ENCODE data around the gene ARHGAP35. TPM values are rescaled to one million over a fixed set of nuclear protein-coding genes. Genes with fewer than 3 reads are reported as not detected.
"Not testable (repeated sequence)": the region's sequence is repeated elsewhere in the genome, so short reads cannot be mapped to it uniquely, and the experiment has no call there.

The ARHGAP35 gene
- 30.3 TPM for total RNA-seq

DNA sequence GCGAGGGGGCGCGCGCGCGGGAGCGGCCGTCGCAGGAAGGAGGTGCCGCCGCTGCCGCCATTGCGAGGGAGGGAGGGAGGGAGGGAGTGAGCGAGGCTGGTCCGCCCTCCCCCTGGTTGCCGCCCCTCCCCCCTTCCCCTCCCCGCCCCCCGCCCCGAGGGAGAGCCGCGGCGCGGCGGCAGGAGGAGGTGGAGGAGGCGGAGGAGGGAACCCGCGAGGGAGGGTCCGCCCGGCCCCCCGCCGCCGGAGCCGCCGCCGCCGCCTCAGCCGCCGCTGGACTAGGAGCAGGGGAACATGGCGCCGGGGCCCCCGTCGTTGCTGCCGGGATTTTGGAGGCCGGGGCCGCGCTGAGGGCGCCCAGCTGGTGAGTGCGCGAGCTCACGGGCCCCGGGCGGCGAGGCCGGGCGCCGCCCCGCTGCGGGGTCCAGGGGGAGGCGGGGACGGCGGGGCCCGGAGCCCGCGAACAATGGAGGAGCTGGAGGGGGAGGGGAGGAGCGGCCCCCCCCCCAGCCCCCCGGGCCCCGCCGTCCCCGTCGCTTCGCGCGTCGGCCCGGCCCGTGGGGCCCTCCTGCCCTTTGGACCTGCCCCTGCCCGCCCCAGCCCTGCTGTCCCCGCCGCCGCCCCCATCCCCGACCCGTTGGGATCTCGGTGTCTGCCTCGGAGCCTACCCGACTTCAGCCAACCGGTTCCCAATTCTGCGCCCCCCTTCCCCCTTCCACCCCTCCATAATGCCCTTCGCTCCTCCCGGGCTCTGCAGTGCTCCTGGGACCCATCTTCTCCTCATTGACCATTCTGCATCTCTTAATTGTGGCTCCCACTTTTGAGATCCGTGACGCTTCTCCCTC is at the start of gene ARHGAP35:
Gene ARHGAP35, plus strand, starts transcription at position 152 of the 845 bp plus-strand sequence. CDS start 57,679 bp downstream, outside the sequence.
- no peaks in the 10 kb centered on the region for H3K27me3 ChIP-seq (ENCODE audit: control insufficient read depth in 3 of 3, insufficient read depth in 3 of 3, low read length in 3 of 3)
- H3K4me3 ChIP-seq (ENCODE audit: low read length in 3 of 3) = peak within 1 kb of the TSS; percentile 76 to 90 (median 86)
- peak within 1 kb of the TSS; percentile 76 to 98 (median 83) for H3K9ac ChIP-seq (ENCODE audit: low read depth in 1 of 3, low read length in 3 of 3)
- peak within 1 kb of the TSS; percentile 96 for H3K27ac ChIP-seq (ENCODE audit: low read depth, low read length)
- H3K9me3 ChIP-seq (ENCODE audit: control insufficient read depth in 3 of 3, low read length in 3 of 3) = no peaks in the 10 kb centered on the region
- H3K36me3 ChIP-seq (ENCODE audit: control insufficient read depth in 3 of 3, insufficient read depth in 3 of 3, low read length in 3 of 3) = no peaks in the 10 kb centered on the region
- H3K4me1 ChIP-seq (ENCODE audit: control insufficient read depth in 3 of 3, insufficient read depth in 3 of 3, low read length in 3 of 3) = peaks cover 46 to 52% (median 49%) of the 10 kb centered on the region in 3 donors

DNA sequence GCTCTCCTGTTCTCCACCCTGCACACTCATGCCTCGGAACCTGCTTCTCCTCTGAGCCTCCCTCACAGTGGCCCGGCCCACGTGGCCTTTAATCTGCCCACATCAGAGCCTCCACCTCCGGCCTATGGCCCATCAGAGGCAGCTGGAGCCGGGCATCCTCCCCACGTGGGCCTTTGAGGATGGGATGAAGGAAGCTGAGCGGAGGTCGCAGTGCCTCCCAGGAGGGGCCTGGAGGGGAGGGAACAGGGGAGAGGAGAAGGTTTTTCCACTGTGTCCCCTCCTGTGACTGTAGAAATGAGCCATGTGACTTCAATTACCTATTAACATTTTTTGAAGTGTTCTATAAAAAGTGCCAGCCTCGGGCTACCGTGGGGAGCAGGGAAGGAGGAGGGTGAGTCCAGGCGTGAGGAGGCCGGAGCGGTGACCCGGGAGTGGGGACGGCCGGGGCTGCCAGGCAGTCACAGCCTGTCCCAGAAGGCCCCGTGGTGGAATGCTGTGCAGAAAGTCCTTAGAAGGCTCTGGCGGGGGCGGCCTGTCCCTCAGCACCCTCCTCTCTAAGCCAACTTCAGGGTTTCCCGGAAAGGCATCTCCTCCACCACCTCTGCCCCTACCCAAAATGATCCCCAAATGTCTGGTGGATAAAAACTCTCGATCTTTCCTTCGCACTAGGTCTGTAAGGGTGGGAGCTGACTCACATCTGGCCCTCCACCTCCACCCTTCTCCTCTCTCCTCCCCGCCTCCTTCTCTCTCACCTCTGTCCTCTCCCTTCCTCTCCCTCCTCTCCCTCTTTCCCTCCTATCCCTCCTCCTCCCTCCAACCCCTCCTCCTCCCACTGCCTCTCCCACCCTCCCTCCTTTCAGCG is 47.6 kb upstream of the ARHGAP35 start:
- Histone ChIP-seq H3K27me3 (ENCODE audit: control insufficient read depth in 3 of 3, insufficient read depth in 3 of 3, low read length in 3 of 3) (no peaks in the 10 kb centered on the region), H3K9ac (ENCODE audit: low read depth in 1 of 3, low read length in 3 of 3) (no peak overlapping the region), H3K27ac (ENCODE audit: low read depth, low read length) (peak overlapping the region; percentile 19), H3K9me3 (ENCODE audit: control insufficient read depth in 3 of 3, low read length in 3 of 3) (no peaks in the 10 kb centered on the region), H3K4me3 (ENCODE audit: low read length in 3 of 3) (no peak overlapping the region), H3K36me3 (ENCODE audit: control insufficient read depth in 3 of 3, insufficient read depth in 3 of 3, low read length in 3 of 3) (no peaks in the 10 kb centered on the region), H3K4me1 (ENCODE audit: control insufficient read depth in 3 of 3, insufficient read depth in 3 of 3, low read length in 3 of 3) (no peaks in the 10 kb centered on the region)

GRCh38 chr19:46813839-46814358 is 46.9 kb upstream of the ARHGAP35 start:
- Histone ChIP-seq H3K4me3 (ENCODE audit: low read length in 3 of 3) (no peak overlapping the region), H3K4me1 (ENCODE audit: control insufficient read depth in 3 of 3, insufficient read depth in 3 of 3, low read length in 3 of 3) (no peaks in the 10 kb centered on the region), H3K9me3 (ENCODE audit: control insufficient read depth in 3 of 3, low read length in 3 of 3) (no peaks in the 10 kb centered on the region), H3K36me3 (ENCODE audit: control insufficient read depth in 3 of 3, insufficient read depth in 3 of 3, low read length in 3 of 3) (no peaks in the 10 kb centered on the region), H3K27ac (ENCODE audit: low read depth, low read length) (peak overlapping the region; percentile 19), H3K9ac (ENCODE audit: low read depth in 1 of 3, low read length in 3 of 3) (no peak overlapping the region), H3K27me3 (ENCODE audit: control insufficient read depth in 3 of 3, insufficient read depth in 3 of 3, low read length in 3 of 3) (no peaks in the 10 kb centered on the region)

DNA sequence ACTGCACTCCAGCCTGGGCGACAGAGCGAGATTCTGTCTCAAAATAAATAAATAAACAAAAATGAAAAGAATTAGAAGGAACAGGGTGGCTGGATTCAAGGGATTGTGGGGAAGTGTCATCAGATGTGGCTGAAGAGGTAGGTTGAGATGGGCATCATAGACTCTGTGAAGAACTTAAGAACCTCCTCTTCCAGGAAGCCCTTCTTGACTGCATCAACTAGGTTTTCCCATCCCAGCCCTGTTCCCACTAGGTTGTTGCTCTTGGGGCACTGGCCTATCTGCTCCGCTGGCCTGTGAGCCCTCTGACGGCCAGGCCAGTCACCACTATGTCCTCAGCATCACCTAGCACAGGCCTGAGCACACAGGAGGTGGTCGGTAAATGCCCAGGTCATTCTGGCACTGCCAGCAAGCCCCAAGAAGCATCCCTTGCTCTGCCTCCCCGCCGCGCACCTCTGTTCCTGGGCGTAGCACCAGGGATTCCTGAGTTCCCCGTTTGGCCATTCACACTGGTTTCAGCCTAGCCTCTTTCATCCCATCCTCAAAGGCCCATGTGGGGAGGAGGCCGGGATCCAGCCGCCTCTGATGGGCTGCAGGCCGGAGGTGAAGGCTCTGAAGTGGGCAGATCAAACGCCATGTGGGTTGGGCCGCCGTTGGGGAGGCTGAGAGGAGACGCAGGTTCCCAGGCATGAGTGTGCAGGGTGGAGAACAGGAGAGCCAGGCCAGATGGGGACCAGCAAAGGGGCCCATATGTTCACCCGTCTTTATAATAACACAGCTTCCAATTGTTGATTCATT is 44.8 kb upstream of the ARHGAP35 start:
- H3K27ac ChIP-seq (ENCODE audit: low read depth, low read length) = no peak overlapping the region

DNA sequence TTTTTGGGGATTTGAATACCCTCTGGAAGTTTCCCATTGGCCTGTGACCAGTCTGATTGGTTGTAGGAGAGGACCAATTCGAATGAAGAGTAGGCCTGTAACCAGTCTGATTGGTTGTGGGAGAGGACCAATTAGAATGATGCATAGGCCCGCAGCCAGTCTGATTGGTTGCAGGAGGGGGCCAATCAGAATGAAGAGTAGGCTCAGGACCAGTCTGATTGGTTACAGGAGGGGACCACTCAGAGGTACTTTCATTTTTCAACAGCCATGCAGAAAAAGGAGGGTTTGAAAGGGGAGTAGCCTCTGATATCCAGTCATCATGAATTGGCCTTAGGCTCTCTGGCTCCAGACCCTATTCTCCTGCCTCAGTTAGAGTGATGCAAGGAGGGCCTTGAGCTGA is 42.0 kb upstream of the ARHGAP35 start:
- Histone ChIP-seq H3K27me3 (ENCODE audit: control insufficient read depth in 3 of 3, insufficient read depth in 3 of 3, low read length in 3 of 3) (no peaks in the 10 kb centered on the region), H3K36me3 (ENCODE audit: control insufficient read depth in 3 of 3, insufficient read depth in 3 of 3, low read length in 3 of 3) (no peaks in the 10 kb centered on the region), H3K4me1 (ENCODE audit: control insufficient read depth in 3 of 3, insufficient read depth in 3 of 3, low read length in 3 of 3) (peaks cover 0 to 5% (median 0%) of the 10 kb centered on the region in 3 donors), H3K4me3 (ENCODE audit: low read length in 3 of 3) (no peak overlapping the region), H3K9me3 (ENCODE audit: control insufficient read depth in 3 of 3, low read length in 3 of 3) (no peaks in the 10 kb centered on the region), H3K9ac (ENCODE audit: low read depth in 1 of 3, low read length in 3 of 3) (no peak overlapping the region), H3K27ac (ENCODE audit: low read depth, low read length) (no peak overlapping the region)

More for the DNA sequence above, 44.8 kb upstream of the ARHGAP35 start:
- Histone ChIP-seq H3K27me3 (ENCODE audit: control insufficient read depth in 3 of 3, insufficient read depth in 3 of 3, low read length in 3 of 3) (no peaks in the 10 kb centered on the region), H3K4me3 (ENCODE audit: low read length in 3 of 3) (no peak overlapping the region), H3K4me1 (ENCODE audit: control insufficient read depth in 3 of 3, insufficient read depth in 3 of 3, low read length in 3 of 3) (peaks cover 0 to 2% (median 0%) of the 10 kb centered on the region in 3 donors), H3K9me3 (ENCODE audit: control insufficient read depth in 3 of 3, low read length in 3 of 3) (no peaks in the 10 kb centered on the region), H3K9ac (ENCODE audit: low read depth in 1 of 3, low read length in 3 of 3) (no peak overlapping the region), H3K36me3 (ENCODE audit: control insufficient read depth in 3 of 3, insufficient read depth in 3 of 3, low read length in 3 of 3) (no peaks in the 10 kb centered on the region)

DNA sequence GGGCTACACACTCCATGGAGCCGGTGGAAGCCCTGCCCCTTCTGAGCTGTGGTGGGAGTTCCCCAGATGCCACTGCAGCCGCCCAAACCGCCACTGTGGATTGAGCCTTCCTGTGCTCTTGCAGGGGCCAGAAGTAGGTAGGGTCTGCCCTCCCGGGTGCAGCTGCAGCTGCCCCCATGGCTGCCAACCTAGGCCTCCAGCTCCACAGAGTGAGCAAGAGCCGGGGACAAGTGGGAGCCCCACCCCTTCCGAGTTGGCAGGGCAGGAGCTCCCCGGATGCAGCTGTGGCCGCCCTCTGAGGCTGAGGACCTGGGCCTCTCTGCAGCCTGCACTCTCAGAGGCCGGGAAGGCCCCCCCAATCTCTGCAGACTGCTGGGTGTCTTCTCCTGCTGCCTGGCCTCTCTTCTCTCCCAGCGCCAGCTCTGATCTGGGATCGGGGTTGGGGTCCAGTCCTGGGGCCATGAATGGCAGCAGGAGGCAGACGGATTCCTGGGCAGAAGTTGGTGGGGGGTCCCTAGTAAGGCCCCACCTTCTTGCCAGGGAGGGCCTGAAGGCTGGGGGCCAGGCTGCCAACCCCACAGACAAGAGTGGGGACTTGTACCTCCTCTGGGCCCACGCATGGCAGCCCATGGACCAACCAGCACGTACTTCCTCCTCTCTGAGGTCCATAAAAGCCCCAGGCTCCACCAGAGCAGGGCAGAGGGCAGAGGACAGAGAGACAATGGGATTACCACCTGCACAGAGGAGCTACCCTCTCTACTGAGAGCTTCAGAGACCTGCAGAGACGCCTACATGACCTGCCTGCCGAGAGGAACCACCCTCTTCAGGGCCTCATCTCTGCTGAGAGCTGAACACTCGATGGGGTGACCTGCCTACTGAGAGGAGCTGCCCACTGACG is 39.0 kb upstream of the ARHGAP35 start:
- Histone ChIP-seq H3K4me3 (ENCODE audit: low read length in 3 of 3) (no peak overlapping the region), H3K36me3 (ENCODE audit: control insufficient read depth in 3 of 3, insufficient read depth in 3 of 3, low read length in 3 of 3) (no peaks in the 10 kb centered on the region), H3K27ac (ENCODE audit: low read depth, low read length) (no peak overlapping the region), H3K9ac (ENCODE audit: low read depth in 1 of 3, low read length in 3 of 3) (no peak overlapping the region), H3K9me3 (ENCODE audit: control insufficient read depth in 3 of 3, low read length in 3 of 3) (no peaks in the 10 kb centered on the region), H3K27me3 (ENCODE audit: control insufficient read depth in 3 of 3, insufficient read depth in 3 of 3, low read length in 3 of 3) (no peaks in the 10 kb centered on the region), H3K4me1 (ENCODE audit: control insufficient read depth in 3 of 3, insufficient read depth in 3 of 3, low read length in 3 of 3) (peaks cover 3 to 8% (median 3%) of the 10 kb centered on the region in 3 donors)

DNA sequence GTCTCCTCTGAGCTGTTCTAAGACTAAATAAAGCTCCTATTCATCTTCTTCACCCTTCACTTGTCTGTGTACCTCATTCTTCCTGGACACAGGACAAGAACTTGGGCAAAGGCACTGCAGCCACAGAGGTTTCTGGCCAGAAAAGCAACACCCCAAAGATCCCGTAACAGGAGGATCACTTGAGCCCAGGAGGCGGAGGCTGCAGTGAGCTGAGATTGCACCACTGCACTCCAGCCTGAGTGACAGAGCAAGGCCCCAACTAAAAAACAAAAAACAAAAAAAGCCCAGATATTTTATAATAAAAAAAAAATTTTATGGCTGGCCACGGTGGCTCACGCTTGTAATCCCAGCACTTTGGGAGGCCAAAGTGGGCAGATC is 38.4 kb upstream of the ARHGAP35 start:
- not testable (repeated sequence) for H3K4me3 ChIP-seq (ENCODE audit: low read length in 3 of 3); H3K27me3 ChIP-seq (ENCODE audit: control insufficient read depth in 3 of 3, insufficient read depth in 3 of 3, low read length in 3 of 3); H3K9me3 ChIP-seq (ENCODE audit: control insufficient read depth in 3 of 3, low read length in 3 of 3); H3K27ac ChIP-seq (ENCODE audit: low read depth, low read length); H3K4me1 ChIP-seq (ENCODE audit: control insufficient read depth in 3 of 3, insufficient read depth in 3 of 3, low read length in 3 of 3); H3K36me3 ChIP-seq (ENCODE audit: control insufficient read depth in 3 of 3, insufficient read depth in 3 of 3, low read length in 3 of 3); H3K9ac ChIP-seq (ENCODE audit: low read depth in 1 of 3, low read length in 3 of 3)

DNA sequence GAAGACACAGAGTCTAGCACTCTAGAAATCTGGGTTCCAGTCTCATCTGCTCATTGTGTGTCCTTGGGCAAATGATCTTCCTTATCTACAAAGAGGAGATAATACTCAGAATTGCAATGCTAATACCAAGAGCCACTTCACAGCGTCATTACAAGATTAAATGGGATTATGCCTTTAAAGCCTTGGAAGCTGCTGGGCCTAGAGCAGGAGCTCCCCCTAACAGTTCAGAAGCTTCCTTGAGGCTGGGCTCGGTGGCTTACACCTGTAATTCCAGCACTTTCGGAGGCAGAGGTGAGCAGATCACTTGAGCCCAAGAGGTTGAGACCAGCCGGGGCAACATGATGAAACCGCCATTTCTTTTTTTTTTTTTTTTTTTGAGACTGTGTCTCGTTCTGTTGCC is 37.7 kb upstream of the ARHGAP35 start:
- peaks cover 3 to 9% (median 5%) of the 10 kb centered on the region in 3 donors for H3K4me1 ChIP-seq (ENCODE audit: control insufficient read depth in 3 of 3, insufficient read depth in 3 of 3, low read length in 3 of 3)
- no peak overlapping the region for H3K9ac ChIP-seq (ENCODE audit: low read depth in 1 of 3, low read length in 3 of 3)
- H3K27ac ChIP-seq (ENCODE audit: low read depth, low read length) = no peak overlapping the region

More for the DNA sequence above, 37.7 kb upstream of the ARHGAP35 start:
- H3K4me3 ChIP-seq (ENCODE audit: low read length in 3 of 3) = no peak overlapping the region
- no peaks in the 10 kb centered on the region for H3K36me3 ChIP-seq (ENCODE audit: control insufficient read depth in 3 of 3, insufficient read depth in 3 of 3, low read length in 3 of 3)
- H3K27me3 ChIP-seq (ENCODE audit: control insufficient read depth in 3 of 3, insufficient read depth in 3 of 3, low read length in 3 of 3) = no peaks in the 10 kb centered on the region
- no peaks in the 10 kb centered on the region for H3K9me3 ChIP-seq (ENCODE audit: control insufficient read depth in 3 of 3, low read length in 3 of 3)
